ENCODE results near the gene CAPN7. TPM values are rescaled to one million over a fixed set of nuclear protein-coding genes. Genes with fewer than 3 reads are reported as not detected.

CAPN7 gene
- total and polyA plus RNA-seq, 7 donors, result 12.5 to 70.8 (median 52.8) TPM

DNA sequence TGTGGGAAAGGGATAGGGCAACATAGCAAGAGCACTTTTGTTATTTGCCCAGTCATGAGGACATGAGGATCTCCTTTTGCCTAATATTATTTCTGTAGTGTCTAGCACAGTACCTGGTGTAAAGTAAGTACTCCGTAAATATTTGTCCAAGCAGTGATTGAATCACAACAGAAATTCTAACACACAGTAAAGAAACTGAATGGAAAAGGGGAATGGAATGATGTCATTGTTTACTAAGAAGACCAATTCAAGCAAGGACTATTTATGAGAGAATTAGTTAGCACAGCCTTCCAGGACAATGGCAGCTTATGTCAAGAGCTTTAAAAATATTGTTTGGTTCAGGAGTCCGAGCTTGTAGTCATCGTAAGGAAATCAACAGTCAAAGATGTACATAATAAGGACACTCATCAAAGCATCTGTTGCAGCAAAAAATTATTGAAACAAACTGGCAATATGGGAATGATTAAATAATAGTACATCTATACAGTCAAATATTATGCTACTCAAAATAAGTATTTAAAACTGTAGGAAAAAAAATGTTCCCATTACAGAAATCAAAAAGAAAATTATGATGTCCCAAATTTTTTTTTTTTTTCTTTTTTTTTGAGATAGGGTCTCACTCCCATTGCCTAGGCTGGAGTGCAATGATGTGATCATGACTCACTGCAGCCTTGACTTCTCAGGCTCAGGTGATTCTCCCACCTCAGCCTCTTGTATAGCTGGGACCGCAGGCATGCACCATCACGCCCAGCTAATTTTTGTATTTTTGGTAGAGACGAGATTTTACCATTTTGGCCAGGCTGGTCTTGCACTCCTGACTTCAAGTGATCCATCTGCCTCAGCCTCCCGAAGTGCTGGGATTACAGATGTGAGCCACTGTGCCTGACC is 17.9 kb downstream of the CAPN7 start:
- DNase-seq, result no peak
- Histone ChIP-seq H3K36me3 (peaks cover 12 to 98% (median 37%) of the 10 kb centered on the region in 4 donors), H3K27me3 (no peaks in the 10 kb centered on the region), H3K9me3 (no peaks in the 10 kb centered on the region), H3K27ac (no peak overlapping the region), H3K4me3 (no peak overlapping the region), H3K4me1 (peaks cover 0 to 4% (median under 1%) of the 10 kb centered on the region in 4 donors)
- 86 to 92% methylated on average over 7 of the region's 7 CpGs for WGBS, 2 donors
- TF ChIP-seq EP300 (IDR thresholded peaks at IDR 0.05), result no peak
- TF ChIP-seq POLR2AphosphoS5 (IDR thresholded peaks at IDR 0.05), result no peak
- no peak for TF ChIP-seq POLR2A (IDR thresholded peaks at IDR 0.05)
- no peak for TF ChIP-seq CTCF (IDR thresholded peaks at IDR 0.05)
- intact Hi-C loops (cut with DNase I), result no loop called here

- Histone ChIP-seq H3K27me3 (no peaks in the 10 kb centered on the region), H3K27ac (no peak overlapping the region), H3K36me3 (peaks cover 4 to 95% (median 32%) of the 10 kb centered on the region in 4 donors), H3K4me3 (no peak overlapping the region), H3K4me1 (no peaks in the 10 kb centered on the region), H3K9me3 (no peaks in the 10 kb centered on the region)
- WGBS, 2 donors, result 89 to 96% methylated on average over 1 of the region's 1 CpG
- DNase-seq, result no peak
- intact Hi-C loops (cut with DNase I), result no loop called here
- TF ChIP-seq CTCF (IDR thresholded peaks at IDR 0.05) (no peak), POLR2A (IDR thresholded peaks at IDR 0.05) (no peak), POLR2AphosphoS5 (IDR thresholded peaks at IDR 0.05) (no peak), EP300 (IDR thresholded peaks at IDR 0.05) (no peak)
Observed at GRCh38 chr3:15228147-15228546, 22.1 kb downstream of the CAPN7 start.

DNA sequence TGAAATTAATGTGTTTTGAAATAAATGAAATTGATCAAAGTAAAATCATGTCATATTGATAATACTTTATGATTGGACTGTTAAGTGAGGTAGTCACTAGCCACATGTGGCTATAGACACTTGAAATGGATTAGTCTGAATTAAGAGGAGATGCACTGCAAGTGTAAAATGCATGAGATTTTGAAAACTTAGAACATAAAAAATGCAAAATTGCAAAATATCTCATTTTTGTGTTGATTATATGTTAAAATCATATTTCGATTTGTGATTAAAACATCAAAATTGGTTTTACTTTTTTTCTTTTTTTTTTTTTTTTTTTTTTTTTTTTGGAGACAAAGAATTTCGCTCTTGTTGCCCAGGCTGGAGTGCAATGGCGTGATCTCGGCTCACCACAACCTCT is 23.2 kb downstream of the CAPN7 start:
- peaks cover 14 to 95% (median 39%) of the 10 kb centered on the region in 4 donors for H3K36me3 ChIP-seq
- TF ChIP-seq CTCF (IDR thresholded peaks at IDR 0.05), result no peak
- no peak for TF ChIP-seq POLR2A (IDR thresholded peaks at IDR 0.05)
- no peak for TF ChIP-seq EP300 (IDR thresholded peaks at IDR 0.05)
- no peak for TF ChIP-seq POLR2AphosphoS5 (IDR thresholded peaks at IDR 0.05)
- no peaks in the 10 kb centered on the region for H3K27me3 ChIP-seq
- no peak overlapping the region for H3K27ac ChIP-seq
- no peak for DNase-seq
- intact Hi-C loops (cut with DNase I), result no loop called here
- H3K4me3 ChIP-seq, result no peak overlapping the region
- WGBS, 2 donors, result 96 to 97% methylated on average over 4 of the region's 4 CpGs
- no peaks in the 10 kb centered on the region for H3K4me1 ChIP-seq
- no peaks in the 10 kb centered on the region for H3K9me3 ChIP-seq

GRCh38 chr3:15241341-15241740 is 35.3 kb downstream of the CAPN7 start:
- intact Hi-C loops (cut with DNase I), result no loop called here
- H3K27ac ChIP-seq, result no peak overlapping the region
- H3K4me1 ChIP-seq, result no peaks in the 10 kb centered on the region
- H3K27me3 ChIP-seq, result no peaks in the 10 kb centered on the region
- TF ChIP-seq POLR2AphosphoS5 (IDR thresholded peaks at IDR 0.05) (no peak), CTCF (IDR thresholded peaks at IDR 0.05) (peak in 1 of 4 experiments; percentile 10), EP300 (IDR thresholded peaks at IDR 0.05) (no peak)
- H3K4me3 ChIP-seq, result no peak overlapping the region
- H3K9me3 ChIP-seq, result no peaks in the 10 kb centered on the region
- DNase-seq, result peak; percentile 71
- 97% methylated on average over 1 of the region's 1 CpG for WGBS, 2 donors
- peaks cover 19 to 95% (median 42%) of the 10 kb centered on the region in 4 donors for H3K36me3 ChIP-seq

All from sigmoid colon (tissue), 7 donors.